GM18868 (cell line): ENCODE data around the gene WDR75.
"Not testable (repeated sequence)": the region's sequence is repeated elsewhere in the genome, so short reads cannot be mapped to it uniquely, and the experiment has no call there.

Source experiments
- ATAC-seq: cut with Tn5 transposase; IDR thresholded peaks from one replicate; pipeline ENCODE4 v1.9.1; 2021; ENCODE audit warnings: mild to moderate bottlenecking, moderate library complexity; ENCODE audit not compliant: unreplicated experiment

The WDR75 gene

DNA sequence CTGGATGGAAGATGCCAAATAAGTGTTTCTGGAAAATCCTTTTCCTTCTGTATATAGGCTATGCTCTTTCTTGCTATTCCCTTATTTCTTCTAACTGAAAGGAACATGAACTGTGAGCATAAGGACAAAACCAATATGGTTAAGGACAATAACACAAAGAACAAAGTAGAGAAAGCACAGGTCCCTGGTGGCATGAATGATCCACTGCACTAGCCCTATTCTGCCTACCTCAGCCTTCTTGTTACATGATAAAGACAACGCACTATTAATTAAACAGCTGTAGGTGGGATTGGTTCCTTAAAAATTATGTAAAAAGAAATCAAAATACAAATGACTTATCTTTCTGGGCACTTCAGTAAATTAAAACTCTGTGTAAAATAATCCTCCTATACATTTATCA is 1.9 kb upstream of the WDR75 start:
- no peak for ATAC-seq

GRCh38 chr2:189440644-189440946 is 679 bp upstream of the WDR75 start:
- ATAC-seq, result peak; percentile 23

GRCh38 chr2:189441709-189442074 is 418 bp downstream of the WDR75 start:
- no peak for ATAC-seq

DNA sequence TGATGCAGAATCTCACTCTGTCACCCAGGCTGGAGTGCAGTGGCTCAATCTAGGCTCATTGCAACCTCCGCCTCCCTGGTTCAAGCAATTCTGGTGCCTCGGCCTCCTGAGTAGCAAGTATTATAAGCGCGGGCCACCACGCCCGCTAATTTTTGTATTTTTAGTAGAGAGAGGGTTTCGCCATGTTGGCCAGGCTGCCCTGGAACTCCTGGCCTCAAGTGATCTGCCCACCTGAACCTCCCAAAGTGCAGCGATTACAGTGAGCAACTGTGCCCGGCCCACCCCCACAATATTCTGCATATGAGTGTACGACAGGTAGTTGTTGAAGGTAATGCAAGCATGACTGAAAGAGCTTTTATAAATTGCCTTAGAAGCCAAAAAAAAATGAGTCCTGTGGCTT is 1.2 kb downstream of the WDR75 start:
- no peak for ATAC-seq

DNA sequence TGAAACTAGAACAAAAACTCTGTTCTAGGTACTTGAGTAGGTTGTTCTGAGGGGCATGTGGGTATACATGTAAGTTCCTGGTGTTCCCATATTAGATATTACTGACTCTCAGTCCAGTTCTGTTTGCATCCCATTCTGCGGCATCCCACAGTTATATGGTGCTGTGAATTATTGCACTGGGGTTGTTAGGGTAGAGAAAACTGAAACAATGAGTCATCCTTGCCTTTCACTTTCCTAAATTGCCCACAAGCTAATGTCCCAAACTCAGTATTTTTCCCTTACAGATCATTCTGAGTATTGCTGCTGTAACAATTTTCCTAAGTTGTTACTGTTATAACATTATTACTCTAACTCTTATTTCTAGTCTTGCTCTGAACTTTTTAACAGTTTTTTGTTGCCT is 3.0 kb downstream of the WDR75 start:
- ATAC-seq, result peak; percentile 36

DNA sequence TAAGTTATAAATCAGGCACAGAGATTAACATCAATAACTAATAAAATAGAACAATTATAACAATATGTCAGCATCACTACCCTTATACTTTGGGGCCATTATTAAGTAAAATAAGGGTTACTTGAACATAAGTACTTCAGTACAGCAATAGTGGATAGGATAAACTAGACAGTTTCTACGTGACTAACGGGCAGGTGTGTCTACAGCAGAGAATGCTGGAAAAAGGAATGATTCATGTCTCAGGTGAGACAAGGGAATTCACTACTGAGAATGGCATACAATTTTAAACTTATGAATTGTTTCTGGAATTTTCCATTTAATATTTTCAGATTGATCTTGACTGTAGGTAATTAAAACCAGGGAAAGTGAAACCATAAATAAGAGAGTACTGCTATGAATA is 5.5 kb downstream of the WDR75 start:
- ATAC-seq, result no peak

DNA sequence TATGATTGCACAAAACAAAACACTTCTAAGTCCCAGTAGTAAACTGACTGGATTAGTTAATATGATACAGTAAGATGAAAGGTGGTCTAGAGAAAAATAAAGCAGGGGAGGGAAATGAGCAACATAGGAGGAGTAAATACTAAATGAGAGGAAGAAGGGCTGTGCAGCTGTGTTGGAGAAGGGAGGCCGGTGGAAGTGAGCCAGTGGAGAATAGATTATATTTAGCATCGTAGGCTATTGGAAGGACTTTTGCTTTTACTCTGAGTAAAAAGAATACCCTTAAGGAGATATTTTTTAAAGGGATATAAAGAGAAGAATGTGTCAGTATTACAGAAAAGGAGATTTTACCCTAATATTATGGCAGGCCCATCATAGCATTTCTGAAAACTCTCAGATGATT is 12.7 kb downstream of the WDR75 start:
- no peak for ATAC-seq

DNA sequence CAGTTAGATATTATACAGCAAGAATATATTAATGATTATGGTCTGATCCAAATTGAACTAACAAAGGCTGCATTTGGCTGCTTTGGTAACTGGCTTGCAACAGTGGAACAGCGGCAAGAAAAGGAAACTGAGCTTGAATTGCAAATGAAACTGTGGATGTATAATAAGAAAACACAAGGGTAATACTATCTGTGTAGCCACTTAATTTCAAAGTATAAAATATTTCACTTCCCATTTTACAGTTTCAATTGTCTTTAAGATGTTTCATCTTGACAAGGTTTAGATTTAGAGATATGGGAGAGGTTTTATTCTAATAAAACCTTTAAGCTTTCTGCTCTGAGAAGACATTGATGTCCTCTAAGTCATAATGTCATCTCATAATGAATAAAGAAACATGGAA is 23.8 kb downstream of the WDR75 start:
- ATAC-seq, result peak; percentile 63

GRCh38 chr2:189465478-189465877 is 24.2 kb downstream of the WDR75 start:
- ATAC-seq, result peak; percentile 9

DNA sequence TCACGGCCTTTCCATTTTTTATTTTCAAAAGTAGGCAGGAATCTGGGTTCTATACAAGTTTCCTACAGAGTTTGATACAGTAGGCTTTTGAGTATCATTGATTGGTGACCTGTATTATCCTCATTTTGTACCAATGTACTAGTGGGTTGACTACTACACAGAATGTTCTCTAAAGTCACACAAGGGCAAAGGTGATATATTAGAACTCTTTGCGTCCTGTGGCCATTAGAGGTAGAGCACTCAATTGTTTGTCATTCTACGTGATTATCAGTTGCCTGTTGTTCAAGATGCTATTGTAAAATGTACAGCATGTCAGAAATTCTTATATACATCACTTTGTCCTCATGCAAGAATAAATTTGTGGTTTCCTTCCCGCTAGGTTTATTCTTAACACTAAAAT is 24.8 kb downstream of the WDR75 start:
- ATAC-seq, result no peak

DNA sequence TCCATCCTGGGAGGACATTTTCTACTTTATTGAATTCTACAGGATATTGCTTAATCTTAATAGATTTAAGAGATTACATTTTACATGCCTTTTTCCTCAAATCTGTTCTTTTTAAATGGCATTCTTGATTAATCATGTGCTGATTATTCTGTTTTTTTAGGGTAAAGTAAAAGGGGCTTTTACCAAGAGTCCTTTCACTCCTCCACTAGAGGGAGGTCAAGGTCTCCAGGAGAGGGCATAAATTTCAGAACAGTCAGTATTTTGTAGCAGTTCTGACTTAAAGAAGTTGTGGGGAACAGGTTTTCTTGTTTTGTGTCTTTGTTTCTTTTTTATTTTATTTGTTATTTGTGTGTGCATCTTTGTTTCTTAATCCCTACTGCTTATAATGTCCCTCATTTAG is 25.4 kb downstream of the WDR75 start:
- ATAC-seq, result peak; percentile 42

GRCh38 chr2:189467160-189467559 is 25.9 kb downstream of the WDR75 start:
- ATAC-seq, result no peak

- ATAC-seq, result no peak
These were observed 26.3 kb downstream of the WDR75 start for GRCh38 chr2:189467593-189467992.

DNA sequence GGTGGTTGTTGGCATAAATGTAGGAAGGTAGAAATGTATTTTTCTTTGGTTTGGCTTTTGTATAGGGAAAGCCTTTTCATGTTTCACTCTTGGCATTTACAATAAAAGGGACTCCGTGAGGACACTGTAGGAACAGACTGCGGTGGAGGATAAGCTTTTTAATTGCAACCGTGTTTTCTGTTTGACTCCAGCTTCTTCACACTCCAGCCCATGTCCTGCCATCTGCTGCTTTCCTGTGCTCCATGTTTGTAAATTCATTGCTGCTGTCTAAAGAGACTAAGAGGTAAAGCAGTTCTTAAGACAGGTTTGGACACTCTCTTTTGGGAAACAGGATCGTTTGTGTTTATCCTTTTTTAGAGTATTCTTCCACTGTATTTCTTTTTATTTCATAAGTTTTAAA is 33.3 kb downstream of the WDR75 start:
- no peak for ATAC-seq

DNA sequence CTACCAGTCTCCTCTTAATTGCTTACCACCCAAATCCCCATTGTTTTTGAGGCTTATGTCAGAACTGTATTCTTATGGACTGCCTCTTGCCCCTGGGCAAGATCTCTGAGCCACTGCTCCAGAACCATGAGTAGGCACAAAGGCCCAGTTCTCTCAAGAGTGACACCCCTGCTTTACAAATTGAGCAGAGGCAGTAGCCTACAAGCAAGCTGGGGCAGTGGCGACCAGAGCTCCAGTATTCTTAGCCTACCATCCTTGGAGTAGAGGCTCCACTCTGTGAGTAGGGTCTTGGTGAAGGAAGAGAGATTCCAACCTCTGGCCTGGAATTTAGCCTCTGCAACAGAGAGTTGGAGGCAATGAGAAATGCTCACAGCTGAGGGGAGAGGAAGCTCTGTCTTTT is 36.5 kb downstream of the WDR75 start:
- no peak for ATAC-seq

DNA sequence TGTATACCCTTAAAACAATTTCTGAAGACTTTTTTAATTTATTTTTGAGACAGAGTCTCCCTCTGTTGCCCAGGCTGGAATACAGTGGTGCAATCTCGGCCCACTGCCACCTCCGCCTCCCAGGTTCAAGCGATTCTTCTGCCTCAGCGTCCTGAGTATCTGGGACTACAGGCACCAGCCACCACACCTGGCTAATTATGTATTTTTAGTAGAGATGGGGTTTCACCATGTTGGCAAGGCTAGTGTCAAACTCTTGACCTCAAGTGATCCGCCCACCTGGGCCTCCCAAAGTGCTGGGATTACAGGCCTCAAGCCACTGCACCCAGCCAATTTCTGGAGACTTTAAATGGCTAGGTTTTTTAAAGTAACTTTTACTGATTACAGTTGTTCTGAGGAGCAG is 37.0 kb downstream of the WDR75 start:
- ATAC-seq, result not testable (repeated sequence)

DNA sequence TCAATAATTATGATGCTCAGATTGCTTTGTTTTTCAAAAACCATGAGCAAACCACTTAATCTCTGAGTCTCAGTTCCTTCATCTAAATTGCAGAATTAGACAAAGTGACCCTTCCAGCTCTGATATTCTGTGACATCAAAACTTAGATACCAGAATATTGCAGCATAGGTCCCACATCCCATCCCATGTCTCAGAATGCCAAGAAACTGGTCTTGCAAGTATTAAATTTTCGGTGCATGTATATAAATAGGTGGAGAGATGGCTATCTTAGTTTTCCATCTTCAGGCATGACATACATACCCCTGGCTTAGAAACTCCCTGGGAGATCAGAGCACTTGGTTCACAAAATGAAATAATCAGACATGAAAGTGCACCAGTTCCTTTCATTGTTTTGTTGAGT is 39.8 kb downstream of the WDR75 start:
- ATAC-seq, result no peak

GRCh38 chr2:189483571-189483970 is 42.3 kb downstream of the WDR75 start:
- ATAC-seq, result no peak

DNA sequence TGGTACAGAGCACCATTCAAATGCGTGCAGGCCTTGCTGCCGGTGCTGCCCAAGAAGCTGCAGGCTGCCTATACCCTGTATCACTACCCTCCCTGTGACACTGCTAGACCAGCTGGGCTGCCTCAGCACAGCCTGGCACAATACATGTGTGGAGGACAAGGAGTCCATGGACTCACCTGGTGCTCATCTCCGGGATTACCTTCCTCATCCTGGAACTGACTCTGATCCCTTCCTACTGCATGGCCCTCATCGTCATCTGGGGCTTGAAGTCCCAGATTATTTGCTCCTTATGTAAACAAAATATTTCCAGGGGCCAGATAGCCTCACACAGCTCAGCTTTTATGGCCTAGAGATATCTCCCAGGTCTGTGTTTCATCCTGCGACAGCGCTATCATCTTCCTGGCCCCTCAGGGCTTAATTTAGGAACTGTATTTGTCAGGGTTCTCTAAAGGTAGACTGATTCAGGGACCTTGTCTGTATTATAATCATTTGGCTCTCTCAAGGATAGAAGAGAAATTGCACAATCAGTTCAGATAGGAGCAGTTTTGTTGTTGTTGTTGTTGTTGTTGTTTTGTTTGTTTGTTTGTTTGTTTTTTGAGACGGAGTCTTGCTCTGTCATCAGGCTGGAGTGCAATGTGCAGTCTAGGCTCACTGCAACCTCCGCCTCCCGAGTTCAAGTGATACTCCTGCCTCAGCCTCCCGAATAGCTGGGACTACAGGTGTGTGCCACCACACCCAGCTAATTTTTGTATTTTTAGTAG is 42.9 kb downstream of the WDR75 start:
- no peak for ATAC-seq

GRCh38 chr2:189485146-189485545 is 43.9 kb downstream of the WDR75 start:
- no peak for ATAC-seq

- ATAC-seq, result no peak
These were observed 45.0 kb downstream of the WDR75 start for GRCh38 chr2:189486237-189486770.

DNA sequence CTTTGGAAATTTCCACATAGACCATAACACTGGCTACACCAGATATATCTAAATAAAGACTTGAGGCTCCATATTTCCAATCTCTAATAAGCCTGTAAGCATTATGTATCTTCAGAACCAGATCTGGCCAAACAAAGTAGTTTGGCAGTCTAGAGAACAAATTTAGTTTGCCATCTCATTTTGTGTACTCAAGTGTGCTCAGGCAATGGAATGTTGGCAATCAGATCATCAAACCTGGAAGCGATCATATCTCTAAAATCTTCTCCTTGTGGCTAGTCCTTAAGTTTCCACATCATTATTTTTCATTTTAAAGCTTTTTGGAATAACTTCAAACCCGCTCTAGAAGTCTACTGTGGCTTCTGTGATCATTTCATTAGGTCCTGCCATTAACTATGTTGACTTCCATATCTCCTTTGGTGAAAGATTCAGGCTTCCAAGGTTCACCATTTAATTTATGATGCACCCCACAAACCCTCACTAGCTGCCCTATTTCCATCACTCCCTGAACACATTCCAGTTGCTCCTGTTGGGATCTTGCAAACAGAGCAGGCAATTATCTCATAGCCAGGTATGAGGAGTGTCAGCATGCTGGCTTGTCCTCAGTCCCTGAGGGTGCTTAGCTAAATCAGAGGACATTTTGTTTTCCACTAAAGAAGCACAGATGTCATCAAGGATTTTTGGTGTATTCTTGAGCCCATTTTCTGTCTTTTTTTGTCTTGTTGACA is 46.2 kb downstream of the WDR75 start:
- ATAC-seq, result no peak

DNA sequence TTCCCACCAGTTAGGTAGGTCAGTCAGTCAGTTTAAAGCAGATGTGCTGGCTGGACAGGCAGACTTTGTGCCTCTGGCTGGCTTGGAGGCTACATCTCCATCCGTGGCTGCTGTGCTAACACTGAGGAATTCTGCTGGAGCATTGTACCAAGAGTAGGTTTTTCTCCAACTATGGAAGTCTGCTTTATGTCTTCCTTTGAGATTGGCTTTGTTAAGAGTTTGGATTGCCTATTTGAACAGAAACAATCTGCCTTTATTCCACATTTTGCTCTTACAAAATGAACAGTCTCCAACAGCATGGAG is 46.7 kb downstream of the WDR75 start:
- no peak for ATAC-seq
